HS-5 (cell line): ENCODE measurements around the gene PLA2G12A.

ENCODE experiments used
- DNase-seq: peaks from one replicate; pipeline ENCODE4 v3.0.0-alpha.2; 2012; ENCODE audit warnings: low read depth

Gene PLA2G12A

DNA sequence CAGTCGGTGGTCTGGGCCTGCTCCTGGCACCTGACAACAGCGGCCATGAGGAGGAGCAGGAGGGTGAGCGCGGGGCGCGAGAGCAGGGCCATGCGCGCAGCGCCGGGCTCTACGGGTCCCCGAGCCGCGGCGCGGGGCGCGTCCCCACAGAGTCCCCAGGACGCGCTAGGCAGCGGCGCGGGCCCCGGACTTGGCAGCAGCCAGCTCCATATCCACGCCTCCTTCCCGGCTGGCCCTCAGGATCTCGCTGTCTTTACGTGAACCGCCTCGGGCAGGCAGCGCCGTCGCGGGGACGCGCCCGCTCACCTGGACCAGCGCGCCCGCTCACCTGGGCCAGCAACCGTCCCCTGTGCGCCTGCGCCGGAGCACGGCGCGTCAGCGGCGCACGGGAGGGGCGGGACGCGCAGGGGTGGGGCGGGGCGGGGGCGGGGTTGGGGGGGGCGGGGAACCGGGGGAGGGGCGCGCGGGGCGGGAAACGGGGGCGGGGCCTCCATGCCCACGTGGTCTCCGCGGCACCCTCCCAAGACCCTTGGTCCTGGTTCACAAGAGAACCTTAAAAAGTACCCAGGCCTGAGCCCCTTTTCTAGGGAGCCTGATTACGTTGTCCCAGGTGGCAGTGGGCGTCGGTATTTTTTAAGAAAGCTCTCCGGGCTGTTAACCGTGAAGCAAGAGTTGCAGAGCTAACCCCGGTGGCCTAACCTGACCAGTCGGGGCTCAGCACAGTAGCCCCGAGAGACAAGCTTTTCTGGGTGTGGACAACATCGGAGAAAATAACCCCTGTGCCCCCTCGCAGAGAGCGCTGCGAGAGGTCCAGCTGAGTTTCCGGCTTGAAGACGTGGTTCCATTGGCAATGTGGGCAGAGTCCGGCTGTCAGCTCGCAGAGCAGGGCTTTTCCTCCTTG lies at the start of gene PLA2G12A:
PLA2G12A (minus strand) TSS at position 353 of the 901 bp plus-strand sequence; CDS start at position 92, 261 bp downstream.
- peak; percentile 36 for DNase-seq

DNA sequence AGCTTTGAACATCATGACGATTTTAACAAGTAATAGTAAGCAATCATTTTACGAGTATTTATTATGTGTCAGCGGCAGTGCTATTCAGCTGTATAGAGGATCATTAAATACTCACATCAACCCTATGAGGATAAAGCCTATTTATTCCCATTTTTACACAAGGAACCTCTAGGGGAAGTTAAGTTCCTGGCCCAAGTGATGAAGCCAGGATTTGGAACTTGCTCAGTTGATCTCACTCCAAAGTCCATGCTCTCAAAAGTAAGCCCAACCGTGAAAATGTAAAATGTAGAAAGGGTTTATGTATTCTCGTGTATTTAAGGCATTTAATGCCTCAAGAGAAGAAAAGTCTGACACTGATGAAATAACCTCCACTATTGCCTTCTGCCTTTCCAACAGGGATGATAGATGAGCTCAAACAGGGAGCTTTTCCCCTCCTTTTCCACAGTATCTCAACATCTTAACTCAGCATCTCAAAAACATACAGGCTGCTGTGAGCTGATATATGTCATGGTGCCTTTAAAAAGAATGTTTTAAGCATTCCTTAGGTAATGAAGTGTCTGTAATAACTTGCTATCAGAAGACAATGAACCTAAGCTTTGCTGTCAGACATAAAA lies 35.0 kb upstream of the PLA2G12A start:
- no peak for DNase-seq

DNA sequence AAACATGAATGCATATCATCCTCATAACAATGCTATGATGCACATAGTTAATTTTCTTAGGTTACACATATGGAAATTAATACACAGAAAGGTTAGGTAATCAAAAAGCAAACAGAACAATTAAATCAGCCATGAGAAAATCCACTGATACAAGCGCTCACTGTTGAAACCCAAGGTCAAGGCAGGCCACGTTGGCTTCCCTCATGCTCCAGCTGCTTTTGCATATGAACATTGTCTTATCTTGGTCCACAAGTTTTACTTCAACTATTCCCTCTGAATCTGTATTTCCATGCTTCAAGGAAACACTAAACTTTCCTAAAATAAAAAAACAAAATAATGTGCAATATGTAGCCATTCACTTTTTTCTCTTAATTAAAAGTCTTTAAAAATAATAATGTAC lies 34.5 kb upstream of the PLA2G12A start:
- DNase-seq = no peak

DNA sequence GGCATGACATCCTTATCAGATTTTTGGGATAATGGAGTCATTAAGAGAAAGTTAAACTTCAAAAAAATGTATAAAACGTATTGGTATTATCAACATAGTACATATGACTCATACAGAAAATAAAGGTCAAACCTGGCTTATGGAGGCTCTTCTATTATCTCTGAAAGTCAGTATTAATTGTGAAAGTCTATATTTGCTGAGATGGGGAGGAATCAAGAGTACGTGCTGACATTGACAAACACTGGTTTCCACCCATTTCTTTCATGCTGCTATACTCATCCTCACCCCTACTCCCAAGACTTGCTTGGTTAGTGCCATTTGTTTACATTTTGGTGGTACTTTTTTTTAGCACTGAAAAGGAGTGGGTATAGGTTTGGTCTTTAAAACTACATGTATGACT lies 30.8 kb upstream of the PLA2G12A start:
- no peak for DNase-seq

DNA sequence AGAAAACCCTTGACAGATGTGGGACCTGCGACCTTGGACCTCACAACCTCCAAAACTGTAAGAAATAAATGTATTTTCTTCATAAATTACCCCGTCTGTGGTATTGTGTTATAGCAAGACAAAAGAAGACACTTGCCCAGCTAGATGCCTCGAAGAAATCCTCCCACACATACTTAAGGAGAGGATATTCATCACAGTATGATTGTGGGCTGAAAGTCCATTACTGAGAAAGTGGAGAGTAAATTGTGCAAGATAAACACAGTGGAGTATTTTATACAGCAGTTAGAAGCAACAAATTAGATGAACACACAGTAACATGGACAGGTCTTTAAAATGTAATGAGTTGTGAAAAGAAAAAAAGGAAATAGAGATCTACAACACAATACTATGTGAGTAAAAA lies 25.8 kb upstream of the PLA2G12A start:
- no peak for DNase-seq

DNA sequence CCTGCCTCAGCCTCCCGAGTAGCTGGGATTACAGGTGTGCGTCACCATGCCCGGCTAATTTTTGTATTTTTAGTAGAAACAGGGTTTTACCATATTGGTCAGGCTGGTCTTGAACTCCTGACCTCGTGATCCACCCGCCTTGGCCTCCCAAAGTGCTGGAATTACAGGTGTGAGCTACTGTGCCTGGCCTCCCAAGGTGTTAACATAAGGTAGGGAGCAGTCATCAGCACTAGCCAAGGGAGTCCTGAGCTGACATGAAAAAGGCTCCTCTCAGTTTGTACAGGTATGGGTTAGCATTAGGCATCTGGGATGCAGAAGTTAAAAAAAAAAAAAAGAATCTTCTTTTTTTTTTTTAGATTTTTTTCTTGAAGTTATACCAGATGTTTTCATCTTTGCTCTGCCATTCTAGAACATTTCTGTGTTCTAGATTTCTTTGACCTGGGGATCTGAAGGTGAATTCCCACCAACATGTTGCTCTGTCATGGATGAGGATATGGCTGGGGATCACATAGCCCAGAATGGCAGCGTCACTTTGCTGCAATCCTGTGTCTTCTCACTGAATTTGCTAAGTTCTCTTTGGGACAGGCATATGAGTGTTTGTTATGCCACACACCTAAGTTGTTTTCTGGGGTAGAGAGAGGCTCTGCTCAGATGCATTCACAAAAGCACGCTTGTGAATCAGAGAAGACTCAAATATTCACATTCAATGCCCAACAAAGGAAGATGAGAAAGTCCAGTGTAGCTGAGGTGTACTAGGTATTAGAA lies 24.4 kb upstream of the PLA2G12A start:
- DNase-seq = no peak

DNA sequence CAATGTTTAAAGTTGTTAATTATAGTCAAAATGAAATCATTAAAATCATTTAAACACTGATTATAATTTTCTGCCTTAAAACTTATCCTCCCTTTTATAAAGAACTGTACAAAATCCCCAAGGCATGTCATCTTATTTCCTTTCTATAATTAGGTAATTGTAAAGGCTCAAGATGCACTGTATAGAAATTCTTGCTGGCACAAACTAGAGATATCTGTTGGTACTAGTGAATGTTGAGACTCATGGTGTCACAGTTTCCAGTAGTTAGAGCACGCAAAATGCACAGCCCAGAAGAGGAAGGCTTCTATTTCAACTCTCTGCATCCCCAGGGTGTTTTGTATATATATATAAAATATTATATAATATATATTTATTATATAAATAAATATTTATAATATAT lies 22.7 kb upstream of the PLA2G12A start:
- DNase-seq = no peak

DNA sequence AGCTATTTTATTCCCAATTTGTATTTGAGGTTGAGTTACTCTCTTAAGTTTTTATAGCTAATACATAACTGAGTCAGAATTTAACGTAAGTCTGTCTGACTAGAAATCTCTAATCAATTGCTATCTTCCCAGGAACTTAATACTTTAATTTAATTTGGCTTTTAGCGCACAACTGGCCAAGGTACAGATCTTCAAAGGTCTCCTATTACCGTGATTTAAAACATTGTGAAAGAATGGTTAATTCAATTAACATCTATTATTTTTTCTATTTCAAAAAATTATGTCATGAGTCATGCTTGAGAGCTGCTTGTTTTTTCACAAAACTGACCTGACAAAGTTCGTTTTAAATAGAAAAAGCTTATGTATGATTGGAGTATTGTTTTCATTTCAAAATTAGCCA lies 22.0 kb upstream of the PLA2G12A start:
- DNase-seq = no peak

DNA sequence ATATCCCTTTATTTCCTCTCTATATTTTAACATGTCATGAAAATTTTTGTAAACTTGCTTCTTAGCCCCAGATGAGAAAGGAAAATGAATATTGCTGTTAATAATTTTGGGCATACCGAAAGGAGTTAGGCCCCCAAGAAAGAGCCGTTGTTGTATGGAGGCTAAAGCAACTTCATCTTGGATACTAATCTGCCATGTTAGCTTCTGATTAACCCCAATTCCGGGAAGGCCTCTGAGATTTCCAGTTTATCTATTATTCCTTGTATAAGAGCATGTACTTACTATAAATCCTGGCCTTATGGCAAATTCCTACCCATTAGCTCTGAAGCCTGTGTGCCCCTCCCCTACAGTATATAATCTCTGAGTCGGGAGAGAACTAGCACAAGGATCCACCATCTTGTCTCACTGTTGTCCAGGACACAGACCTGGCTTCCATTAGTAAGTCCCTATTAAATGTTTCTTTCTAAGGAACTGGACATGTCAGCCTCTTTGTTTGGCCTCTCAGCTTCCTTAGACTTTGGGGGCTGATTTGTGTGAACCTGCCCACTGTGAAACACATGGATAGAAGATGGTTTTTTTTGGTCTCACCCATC lies 20.9 kb upstream of the PLA2G12A start:
- no peak for DNase-seq

DNA sequence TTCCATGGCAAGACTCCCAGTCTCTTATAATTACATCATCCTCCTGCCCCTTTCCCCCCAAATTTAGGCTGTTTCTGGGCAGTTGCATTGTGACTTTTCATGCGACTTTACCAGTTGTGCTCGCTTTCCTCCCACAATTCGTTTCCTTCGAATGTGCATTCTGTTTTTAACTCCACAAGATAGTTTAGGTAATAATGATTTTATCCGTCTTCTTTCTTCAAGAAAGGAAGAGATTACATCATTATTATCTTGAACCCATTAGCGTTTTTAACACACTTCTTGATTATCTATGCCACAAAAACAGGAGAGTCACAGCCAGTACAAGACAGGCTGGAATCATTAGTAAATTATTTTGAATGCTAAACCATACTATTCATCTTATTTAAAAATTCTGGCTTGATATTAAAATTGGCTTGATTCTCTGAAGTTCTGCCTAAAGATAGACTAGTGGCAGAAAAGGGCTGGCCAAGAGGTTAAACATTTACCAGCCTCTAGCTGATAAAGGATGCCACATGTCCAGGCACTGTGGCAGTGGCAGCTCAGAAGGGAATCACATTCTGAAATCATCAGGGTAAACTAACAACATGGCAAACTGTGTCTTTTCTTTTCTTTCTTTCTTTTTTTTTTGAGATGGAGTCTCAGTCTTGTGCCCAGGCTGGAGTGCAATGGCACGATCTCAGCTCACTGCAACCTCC lies 19.7 kb upstream of the PLA2G12A start:
- no peak for DNase-seq

DNA sequence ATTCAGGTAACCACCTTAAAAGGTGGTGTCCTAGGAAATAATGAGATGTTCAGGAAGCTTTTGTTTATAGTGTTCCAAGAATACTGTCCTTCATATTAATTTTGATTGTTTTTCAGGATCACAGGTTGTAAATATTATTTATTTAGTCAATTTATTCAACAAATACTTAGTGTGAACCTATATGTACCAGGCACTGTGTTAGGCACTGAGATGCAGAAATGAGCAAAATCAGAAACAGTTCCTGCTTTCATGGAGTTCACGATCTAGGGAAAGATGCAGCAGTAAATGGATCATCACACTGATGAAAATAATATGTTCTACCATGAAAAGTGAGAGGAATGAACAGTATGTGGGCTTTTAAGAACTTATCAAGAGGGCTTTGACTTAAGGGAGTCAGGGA lies 18.2 kb upstream of the PLA2G12A start:
- no peak for DNase-seq

DNA sequence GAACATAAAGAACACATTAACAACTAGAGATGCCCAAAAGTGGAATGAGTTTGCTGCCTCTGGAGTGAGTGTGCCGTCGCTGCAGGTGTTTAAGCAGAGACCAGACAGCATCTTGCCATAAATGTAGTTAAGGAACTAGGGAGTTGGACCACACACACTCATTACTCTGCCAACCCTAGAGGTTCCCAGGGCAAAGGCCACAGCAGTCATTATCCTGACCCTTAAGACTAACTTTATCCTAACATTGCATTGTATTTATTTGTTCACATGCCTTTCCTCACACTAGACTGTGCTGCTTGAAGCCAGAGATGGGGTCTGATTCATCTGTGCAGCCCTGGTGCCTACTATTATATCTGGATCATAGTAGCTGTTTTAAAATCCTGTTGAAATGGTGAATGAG lies 16.9 kb upstream of the PLA2G12A start:
- DNase-seq = no peak

DNA sequence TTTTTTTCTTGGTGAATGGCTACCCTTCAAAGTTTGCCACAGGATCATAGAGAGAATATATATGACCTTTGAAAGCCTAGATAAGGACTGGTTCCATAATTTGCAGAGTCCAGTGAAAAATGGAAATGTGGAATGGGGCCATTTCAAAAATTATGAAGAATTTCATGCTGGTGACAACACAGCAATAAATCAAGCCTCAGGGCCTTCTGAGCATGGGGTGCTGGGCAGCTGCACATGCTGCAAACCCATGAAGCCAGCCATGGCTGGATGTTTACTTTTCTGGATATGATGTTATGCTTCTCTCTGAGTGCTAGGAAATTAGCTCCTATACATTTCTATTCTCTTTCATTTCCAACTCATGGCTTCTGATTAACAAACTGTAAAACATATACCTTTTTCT lies 16.0 kb upstream of the PLA2G12A start:
- DNase-seq = no peak

DNA sequence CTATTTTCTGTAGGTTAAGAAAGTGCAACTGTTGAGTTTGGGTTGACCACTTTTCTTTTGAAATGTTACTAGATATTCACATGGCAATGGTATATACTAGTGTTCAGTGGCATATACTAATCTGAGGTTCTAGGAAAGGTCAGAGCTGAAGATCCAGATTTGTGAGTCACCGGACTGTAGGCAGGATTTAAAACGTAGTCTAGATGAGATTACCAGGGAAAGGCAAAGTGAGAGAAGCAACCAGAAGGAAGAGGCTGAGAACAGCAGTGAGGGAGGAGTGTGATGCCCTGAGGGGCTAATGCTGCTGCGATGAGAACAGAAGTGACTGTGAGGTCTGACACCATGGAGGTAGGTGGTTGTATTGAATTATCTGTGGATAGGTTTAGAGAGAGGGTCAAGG lies 9.7 kb upstream of the PLA2G12A start:
- DNase-seq = no peak

DNA sequence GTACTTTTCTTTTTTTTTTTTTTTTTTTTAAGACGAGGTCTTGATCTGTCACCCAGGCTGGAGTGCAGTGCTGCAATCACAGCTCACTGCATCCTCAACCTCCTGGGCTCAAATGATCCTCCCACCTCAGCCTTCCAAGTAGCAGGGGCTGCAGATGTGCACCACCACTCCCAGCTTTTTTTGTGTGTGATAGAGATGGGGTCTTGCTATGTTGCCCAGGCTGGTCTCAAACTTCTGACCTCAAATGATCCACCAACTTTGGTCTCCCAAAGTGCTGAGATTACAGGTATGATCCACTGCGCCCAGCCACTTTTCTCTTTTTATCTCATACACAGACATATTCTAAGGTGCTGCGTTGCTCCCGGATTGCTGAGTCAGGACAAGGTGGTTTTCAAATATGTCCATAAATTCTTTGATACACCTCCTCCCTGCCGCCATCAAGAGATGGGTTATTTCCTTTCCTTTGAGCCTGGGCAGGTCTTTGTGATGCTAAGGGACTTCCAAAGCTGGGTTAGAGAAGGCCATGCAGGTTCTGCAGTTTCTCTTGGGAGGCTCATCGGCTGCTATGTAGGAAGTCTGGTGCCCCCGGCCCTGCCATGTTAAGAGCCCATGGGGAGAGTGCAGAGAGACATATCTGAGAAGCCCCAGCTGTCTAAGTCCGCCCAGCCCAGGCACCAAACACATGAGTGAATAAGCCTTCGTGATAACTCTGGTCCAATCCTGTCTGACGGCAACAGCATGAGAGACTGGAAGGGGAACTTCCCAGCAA lies 8.4 kb upstream of the PLA2G12A start:
- DNase-seq = no peak

DNA sequence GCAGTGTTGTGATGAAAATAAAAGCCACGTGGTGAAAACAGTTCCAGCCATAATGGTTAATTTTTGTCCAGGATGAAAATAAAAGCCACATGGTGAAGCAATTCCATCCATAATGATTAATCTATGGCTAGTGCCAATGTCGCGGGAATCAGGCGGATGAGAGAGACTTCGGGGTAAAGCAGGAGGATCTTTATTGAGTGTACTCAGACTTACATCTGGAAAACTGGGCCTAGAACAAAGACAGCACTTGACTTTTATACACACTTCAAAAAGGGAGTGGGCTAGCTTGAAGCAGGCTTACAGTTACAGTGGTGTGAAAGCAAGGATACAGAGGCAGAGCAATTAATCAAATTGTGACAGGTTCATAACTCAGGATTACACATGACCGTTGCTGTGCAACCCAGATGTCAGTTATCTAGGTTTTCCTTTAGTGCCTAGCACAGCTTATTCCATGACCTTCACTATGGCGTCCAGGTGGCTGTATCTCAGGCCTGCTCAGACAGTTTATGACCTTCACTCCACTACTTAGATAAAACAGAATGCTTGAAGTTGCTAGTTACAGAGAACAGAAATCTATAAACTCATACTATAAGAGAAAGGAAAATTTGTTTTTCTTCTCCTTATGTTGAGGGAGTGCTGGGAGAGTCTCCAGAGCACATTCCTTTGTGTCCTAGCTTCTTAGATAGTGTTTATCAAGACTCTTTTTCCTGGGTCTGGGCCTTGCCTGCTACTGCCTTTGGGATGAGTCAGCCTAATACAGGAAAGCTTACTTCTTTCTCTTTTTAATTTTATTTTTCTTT lies 5.9 kb upstream of the PLA2G12A start:
- DNase-seq = no peak

DNA sequence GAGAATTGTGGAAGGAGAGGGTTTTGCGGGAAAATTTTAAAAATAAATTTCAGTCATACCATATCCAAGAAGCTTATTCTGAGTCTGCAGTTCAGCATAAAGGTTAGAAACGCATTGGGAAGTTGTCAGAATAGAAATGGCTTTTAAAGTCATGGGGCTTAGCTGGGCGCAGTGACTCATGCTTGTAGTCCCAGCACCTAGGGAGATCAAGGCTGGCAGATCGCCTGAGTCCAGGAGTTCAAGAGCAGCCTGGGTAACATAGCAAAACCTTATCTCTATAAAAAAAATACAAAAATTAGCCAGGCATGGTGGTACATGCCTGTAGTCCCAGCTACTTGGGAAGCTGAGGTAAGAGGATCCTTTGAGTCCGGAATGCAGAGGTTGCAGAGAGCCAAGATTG lies 3.9 kb upstream of the PLA2G12A start:
- DNase-seq = no peak

DNA sequence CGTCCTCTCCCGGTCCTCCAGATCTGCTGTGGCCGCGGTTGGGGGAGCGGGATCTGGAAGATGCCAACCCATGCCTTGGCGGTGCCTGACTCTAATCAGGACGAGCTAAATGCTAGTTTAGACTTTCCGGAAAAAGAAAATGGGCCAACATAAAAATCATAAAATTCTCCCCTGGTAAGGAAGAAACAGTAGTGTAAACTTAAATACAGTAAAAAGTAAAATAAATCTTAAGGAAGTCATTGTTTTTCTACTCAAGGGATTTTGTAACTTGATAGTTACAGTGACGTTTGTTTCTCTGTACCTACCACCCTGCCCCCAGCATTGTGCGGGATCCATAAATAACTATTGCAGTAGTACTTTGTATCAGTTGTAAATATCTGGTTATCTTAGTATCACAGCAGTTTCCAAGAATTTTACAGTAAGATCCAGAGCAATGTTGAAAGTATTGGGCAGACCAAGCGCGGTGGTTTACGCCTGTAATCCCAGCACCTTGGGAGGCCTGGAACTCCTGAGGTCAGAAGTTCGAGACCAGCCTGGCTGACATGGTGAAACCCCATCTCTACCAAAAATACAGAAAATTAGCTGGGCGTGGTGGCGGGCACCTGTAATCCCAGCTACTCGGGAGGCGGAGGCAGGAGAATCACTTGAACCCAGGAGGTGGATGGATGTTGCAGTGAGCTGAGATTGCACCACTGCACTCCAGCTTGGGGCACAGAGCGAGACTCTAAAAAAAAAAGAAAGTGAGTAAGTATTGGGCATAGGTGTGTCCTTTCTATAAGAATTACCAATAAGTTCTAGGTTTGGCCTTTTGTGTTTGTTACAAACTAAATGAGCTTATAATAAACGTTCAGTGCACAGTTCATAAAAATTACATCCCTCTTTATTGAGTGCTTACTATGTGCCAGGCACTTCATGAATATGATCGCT lies 1.0 kb upstream of the PLA2G12A start:
- no peak for DNase-seq

DNA sequence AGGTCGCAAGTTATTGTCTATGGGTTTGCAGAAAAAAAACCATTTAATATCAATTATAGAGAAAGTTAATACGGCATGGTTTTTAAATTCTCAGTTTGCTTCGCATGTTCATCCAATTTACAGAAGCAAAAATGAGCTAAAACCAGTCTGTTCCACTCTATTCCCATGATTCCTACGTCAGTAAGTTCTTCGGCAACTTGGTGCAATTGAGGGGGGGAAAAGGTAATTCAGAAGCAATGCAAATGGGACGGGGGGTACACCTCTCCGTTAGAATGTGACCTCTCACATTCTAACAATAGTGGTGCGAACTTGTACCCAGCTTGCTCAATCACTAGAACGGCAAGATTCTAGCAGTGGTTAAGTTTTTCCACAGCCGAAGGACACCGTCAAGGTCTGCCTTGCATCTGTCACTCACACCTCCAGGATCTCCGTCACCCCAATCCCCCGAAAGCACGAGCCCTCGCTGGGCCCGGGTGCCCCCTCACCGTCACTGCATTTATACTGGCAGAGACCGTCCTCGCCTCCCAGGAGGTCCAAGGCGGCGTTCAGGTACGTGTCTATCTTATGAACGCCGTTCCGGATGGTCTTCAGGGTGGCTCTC lies 653 bp downstream of the PLA2G12A start:
- DNase-seq = no peak
